ENCODE data around the gene PCBP2.
"Not testable (repeated sequence)": the region's sequence is repeated elsewhere in the genome, so short reads cannot be mapped to it uniquely, and the experiment has no call there.

PCBP2 gene

DNA sequence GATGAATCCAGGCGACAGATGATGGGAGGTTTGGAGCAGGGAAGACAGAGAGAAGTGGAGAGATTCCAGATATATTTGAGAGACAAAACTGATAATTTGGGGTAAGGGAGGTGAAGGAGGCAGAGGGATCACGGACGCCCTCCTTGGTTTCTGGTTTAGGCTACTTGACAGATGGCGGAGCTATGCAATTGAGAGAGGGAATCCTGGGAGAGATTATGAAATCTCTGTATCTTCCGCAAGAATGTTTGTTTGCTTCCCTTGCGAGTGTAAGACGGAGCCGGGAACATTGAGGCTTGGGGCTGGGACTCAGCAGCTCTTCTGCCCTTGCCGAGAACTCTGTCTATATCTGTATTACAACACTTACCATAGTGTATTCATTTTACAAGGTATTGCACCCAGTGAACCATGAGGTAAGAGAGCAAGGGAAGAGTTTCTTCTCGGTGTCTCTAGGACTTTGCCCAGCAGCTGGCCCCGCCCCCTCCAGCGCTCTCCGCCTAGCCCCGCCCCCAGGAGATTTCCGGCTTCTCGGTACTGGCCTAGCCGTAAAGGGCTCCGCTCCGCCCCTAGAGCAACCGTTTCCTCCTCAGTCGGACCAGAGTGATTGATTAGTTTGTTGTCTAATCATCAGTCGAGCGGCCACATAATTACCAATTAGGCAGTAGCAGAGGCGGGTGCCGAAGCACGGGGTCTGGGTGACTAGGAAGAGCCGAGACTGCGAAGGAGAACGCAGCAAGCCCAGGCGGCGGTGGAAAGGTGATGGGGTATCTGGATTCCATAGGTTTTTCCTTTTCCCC is 10.7 kb upstream of the PCBP2 start, which contains the start of gene PRR13:
TSS of gene PRR13 (plus strand) at position 695 of the 794 bp plus-strand sequence. CDS start 981 bp downstream, outside the sequence.
- Histone ChIP-seq H3K36me3 (ENCODE audit: control insufficient read depth in 2 of 2, insufficient read depth in 2 of 2, low read length in 2 of 2) (peaks cover 4 to 5% of the 10 kb centered on the region in 2 donors), H3K27ac (ENCODE audit: low read length) (peak within 1 kb of the TSS; percentile 91), H3K4me1 (ENCODE audit: control insufficient read depth, insufficient read depth, low read length) (peaks cover 16% of the 10 kb centered on the region), H3K9me3 (ENCODE audit: control insufficient read depth in 2 of 2, low read length in 2 of 2) (no peaks in the 10 kb centered on the region), H3K9ac (ENCODE audit: low read length in 2 of 2) (peak within 1 kb of the TSS; percentile 93 to 97), H3K4me3 (ENCODE audit: low read length in 2 of 2) (peak within 1 kb of the TSS; percentile 80 to 91), H3K27me3 (ENCODE audit: control insufficient read depth in 1 of 2, insufficient read depth in 2 of 2, low read length in 2 of 2) (no peaks in the 10 kb centered on the region)

DNA sequence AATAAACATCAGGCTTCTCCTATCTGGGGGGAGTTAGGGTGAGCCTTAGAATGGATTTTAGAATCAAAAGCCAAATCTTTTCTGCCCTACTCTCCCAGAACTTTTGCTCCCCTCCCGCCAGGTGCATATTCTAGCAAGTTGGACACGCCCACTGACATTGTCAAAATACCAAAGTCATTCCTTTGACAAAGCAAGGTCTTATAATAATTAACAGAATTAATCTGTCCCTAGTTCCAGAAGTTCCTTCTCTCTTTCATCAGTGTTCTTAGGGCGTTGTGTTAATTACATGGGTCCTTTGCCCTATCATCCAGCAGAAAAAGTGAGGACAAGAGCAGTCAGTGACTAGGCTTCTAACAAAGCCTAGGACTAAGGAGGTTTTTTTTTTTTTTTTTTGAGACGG is 7.9 kb upstream of the PCBP2 start:
- Histone ChIP-seq H3K4me1 (ENCODE audit: control insufficient read depth, insufficient read depth, low read length) (peaks cover 16% of the 10 kb centered on the region), H3K4me3 (ENCODE audit: low read length in 2 of 2) (no peak overlapping the region), H3K9ac (ENCODE audit: low read length in 2 of 2) (no peak overlapping the region), H3K36me3 (ENCODE audit: control insufficient read depth in 2 of 2, insufficient read depth in 2 of 2, low read length in 2 of 2) (peaks cover 5 to 7% of the 10 kb centered on the region in 2 donors), H3K27me3 (ENCODE audit: control insufficient read depth in 1 of 2, insufficient read depth in 2 of 2, low read length in 2 of 2) (no peaks in the 10 kb centered on the region), H3K27ac (ENCODE audit: low read length) (no peak overlapping the region), H3K9me3 (ENCODE audit: control insufficient read depth in 2 of 2, low read length in 2 of 2) (no peaks in the 10 kb centered on the region)

DNA sequence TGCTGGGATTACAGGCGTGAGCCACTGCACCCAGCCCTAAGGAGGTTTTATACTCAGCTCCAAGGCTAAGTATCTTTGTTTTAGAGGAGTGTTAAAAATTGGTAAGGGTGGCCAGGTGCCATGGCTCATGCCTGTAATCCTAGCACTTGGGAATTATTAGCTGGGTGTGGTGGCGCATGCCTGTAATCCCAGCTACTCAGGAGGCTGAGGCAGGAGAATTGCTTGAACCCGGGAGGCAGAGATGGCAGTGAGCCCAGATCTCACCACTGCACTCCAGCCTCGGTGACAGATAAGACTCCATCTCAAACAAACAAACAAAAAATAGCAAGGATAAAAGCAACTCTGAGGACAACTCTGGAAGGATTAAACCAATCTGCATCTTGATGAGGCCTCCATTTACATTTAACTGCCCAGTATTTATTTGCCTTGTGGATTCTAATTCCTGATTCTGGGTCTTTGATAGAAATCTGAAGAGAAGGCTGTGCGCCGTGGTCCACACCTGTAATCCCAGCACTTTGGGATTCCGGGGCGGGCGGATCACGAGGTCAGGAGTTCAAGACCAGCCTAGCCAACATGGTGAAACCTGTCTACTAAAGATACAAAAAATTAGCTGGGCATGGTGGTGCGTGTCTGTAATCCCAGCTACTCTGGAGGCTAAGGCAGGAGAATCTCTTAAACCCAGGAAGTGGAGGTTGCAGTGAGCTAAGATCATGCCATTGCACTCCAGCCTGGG is 7.1 kb upstream of the PCBP2 start:
- H3K27ac ChIP-seq (ENCODE audit: low read length); H3K9me3 ChIP-seq (ENCODE audit: control insufficient read depth in 2 of 2, low read length in 2 of 2); H3K27me3 ChIP-seq (ENCODE audit: control insufficient read depth in 1 of 2, insufficient read depth in 2 of 2, low read length in 2 of 2); H3K4me3 ChIP-seq (ENCODE audit: low read length in 2 of 2); H3K9ac ChIP-seq (ENCODE audit: low read length in 2 of 2); H3K36me3 ChIP-seq (ENCODE audit: control insufficient read depth in 2 of 2, insufficient read depth in 2 of 2, low read length in 2 of 2): not testable (repeated sequence)
- peaks cover 16% of the 10 kb centered on the region for H3K4me1 ChIP-seq (ENCODE audit: control insufficient read depth, insufficient read depth, low read length)

DNA sequence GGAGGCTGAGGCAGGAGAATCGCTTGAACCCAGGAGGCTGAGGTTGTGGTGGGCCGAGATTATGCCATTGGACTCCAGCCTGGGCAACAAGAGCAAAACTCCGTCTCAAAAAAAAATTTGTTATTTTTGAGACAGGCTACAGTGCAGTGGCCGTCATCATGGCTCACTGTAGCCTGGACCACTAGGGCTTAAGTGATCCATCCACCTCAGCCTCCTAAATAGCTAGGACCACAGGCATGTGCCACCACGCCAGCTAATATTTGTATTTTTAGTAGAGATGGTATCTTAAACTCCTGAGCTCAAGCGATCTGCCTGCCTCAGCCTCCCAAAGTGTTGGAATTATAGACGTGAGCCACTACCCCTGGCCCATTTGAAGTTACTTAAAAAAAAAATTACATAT is 966 bp upstream of the PCBP2 start:
- Histone ChIP-seq H3K4me3 (ENCODE audit: low read length in 2 of 2) (no peak overlapping the region), H3K27me3 (ENCODE audit: control insufficient read depth in 1 of 2, insufficient read depth in 2 of 2, low read length in 2 of 2) (no peaks in the 10 kb centered on the region), H3K9me3 (ENCODE audit: control insufficient read depth in 2 of 2, low read length in 2 of 2) (no peaks in the 10 kb centered on the region), H3K9ac (ENCODE audit: low read length in 2 of 2) (no peak overlapping the region), H3K36me3 (ENCODE audit: control insufficient read depth in 2 of 2, insufficient read depth in 2 of 2, low read length in 2 of 2) (peaks cover 17 to 18% of the 10 kb centered on the region in 2 donors), H3K4me1 (ENCODE audit: control insufficient read depth, insufficient read depth, low read length) (peaks cover 21% of the 10 kb centered on the region), H3K27ac (ENCODE audit: low read length) (no peak overlapping the region)

DNA sequence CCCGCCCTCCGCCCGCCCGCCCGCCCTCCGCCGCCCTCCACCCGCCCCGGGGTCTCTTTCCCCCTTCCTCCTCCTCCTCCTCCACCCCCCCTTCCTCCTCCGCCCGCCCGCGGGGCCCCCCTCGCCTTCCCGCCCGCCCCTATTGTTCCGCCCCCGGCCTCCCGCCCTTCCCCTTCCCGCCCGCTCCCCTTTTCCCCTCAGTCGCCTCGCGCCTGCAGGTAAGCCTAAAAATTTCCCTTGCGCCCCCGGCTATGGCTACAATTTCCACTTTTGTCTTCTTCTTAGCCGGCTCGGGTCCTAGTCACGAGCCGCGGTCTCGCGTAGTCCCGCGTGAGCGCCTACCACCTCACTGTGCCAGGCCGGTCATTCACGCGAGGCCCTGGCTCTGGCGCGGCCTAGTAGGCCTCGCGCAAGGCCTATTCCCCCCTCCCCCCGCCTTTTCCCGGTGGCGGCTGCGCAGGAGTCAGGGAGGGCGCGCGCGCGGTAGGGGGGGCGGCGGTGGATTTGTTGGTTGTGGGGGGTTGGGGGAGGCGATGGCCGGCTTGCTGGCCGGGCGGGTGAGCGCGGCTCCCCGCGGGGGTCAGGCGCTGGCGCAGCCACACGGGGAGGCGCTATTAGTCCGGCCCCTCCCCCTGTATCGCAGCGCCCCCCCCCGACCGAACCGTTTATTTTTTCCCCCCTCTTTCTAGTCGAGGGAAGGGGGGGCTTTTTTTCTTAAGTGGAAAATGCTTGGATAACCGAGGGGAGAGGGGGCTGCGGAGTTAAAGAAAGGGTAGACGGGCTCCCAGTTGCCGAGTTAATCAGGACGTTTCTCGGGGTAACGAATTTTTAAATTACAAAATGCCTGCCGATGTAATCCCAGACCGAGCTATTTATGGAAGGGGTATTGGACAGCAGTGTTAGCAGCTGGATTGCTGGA is 516 bp downstream of the PCBP2 start:
- H3K27me3 ChIP-seq (ENCODE audit: control insufficient read depth in 1 of 2, insufficient read depth in 2 of 2, low read length in 2 of 2), result no peaks in the 10 kb centered on the region
- H3K9me3 ChIP-seq (ENCODE audit: control insufficient read depth in 2 of 2, low read length in 2 of 2), result no peaks in the 10 kb centered on the region
- H3K4me1 ChIP-seq (ENCODE audit: control insufficient read depth, insufficient read depth, low read length), result peaks cover 21% of the 10 kb centered on the region
- H3K27ac ChIP-seq (ENCODE audit: low read length), result peak overlapping the region; percentile 92
- H3K36me3 ChIP-seq (ENCODE audit: control insufficient read depth in 2 of 2, insufficient read depth in 2 of 2, low read length in 2 of 2), result peaks cover 25 to 28% of the 10 kb centered on the region in 2 donors
- H3K9ac ChIP-seq (ENCODE audit: low read length in 2 of 2), result peak overlapping the region; percentile 85 to 92
- peak overlapping the region; percentile 85 to 88 for H3K4me3 ChIP-seq (ENCODE audit: low read length in 2 of 2)

DNA sequence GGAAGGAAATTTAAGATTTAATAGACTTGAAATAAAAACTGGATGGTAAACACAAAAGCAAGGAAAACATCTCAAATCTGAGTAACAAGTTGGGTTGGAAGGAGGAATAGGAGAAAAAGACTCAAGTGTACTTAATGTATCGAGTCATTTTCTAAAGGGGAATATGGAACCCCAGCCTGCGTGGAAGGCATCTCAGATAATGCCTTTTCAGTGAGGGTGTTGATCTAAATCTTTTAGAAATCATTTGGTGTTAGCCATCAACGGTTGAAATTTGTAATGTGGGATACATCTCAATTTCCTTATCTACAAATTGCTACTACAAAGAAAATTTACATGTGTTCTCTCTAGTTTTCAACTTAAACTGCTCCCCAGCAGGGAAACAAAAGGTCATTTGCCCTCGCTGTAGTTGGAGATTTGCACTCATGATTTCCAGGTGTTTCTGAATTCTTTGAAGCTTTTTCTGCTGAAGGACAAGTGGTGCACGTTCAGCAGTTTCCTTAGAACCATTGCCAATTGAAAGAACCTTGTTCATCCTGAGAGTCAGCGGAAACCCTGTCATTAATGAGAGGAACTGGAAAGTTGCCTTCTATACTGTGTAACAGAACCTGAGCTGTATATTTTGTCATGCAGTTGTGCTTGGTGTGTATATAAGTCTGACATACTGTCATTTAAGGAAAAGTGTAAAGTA is 2.2 kb downstream of the PCBP2 start:
- Histone ChIP-seq H3K27me3 (ENCODE audit: control insufficient read depth in 1 of 2, insufficient read depth in 2 of 2, low read length in 2 of 2) (no peaks in the 10 kb centered on the region), H3K36me3 (ENCODE audit: control insufficient read depth in 2 of 2, insufficient read depth in 2 of 2, low read length in 2 of 2) (peaks cover 33 to 37% of the 10 kb centered on the region in 2 donors), H3K4me1 (ENCODE audit: control insufficient read depth, insufficient read depth, low read length) (peaks cover 21% of the 10 kb centered on the region), H3K27ac (ENCODE audit: low read length) (no peak overlapping the region), H3K4me3 (ENCODE audit: low read length in 2 of 2) (peak overlapping the region; percentile 40 to 88), H3K9me3 (ENCODE audit: control insufficient read depth in 2 of 2, low read length in 2 of 2) (no peaks in the 10 kb centered on the region), H3K9ac (ENCODE audit: low read length in 2 of 2) (peak overlapping the region in 1 of 2 donors; percentile 85)

DNA sequence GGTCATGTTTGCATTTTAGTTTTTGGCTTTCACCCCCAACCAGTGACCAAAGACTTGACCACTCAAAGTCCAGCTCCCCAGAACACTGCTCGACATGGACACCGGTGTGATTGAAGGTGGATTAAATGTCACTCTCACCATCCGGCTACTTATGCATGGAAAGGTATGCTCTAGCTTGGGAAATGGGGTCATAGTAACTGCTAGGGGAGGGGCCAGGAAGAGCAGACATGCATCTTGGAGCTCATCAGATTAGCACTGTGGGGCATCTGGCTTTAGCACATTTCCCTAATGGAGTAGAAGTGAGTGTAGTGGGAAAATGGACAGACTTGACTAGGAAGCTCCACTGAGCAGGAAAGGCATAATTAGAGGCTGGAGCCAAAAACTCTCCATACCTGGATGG is 2.8 kb downstream of the PCBP2 start:
- Histone ChIP-seq H3K4me1 (ENCODE audit: control insufficient read depth, insufficient read depth, low read length) (peaks cover 21% of the 10 kb centered on the region), H3K9me3 (ENCODE audit: control insufficient read depth in 2 of 2, low read length in 2 of 2) (no peaks in the 10 kb centered on the region), H3K27me3 (ENCODE audit: control insufficient read depth in 1 of 2, insufficient read depth in 2 of 2, low read length in 2 of 2) (no peaks in the 10 kb centered on the region), H3K27ac (ENCODE audit: low read length) (no peak overlapping the region), H3K9ac (ENCODE audit: low read length in 2 of 2) (no peak overlapping the region), H3K4me3 (ENCODE audit: low read length in 2 of 2) (no peak overlapping the region), H3K36me3 (ENCODE audit: control insufficient read depth in 2 of 2, insufficient read depth in 2 of 2, low read length in 2 of 2) (peaks cover 36 to 44% of the 10 kb centered on the region in 2 donors)

DNA sequence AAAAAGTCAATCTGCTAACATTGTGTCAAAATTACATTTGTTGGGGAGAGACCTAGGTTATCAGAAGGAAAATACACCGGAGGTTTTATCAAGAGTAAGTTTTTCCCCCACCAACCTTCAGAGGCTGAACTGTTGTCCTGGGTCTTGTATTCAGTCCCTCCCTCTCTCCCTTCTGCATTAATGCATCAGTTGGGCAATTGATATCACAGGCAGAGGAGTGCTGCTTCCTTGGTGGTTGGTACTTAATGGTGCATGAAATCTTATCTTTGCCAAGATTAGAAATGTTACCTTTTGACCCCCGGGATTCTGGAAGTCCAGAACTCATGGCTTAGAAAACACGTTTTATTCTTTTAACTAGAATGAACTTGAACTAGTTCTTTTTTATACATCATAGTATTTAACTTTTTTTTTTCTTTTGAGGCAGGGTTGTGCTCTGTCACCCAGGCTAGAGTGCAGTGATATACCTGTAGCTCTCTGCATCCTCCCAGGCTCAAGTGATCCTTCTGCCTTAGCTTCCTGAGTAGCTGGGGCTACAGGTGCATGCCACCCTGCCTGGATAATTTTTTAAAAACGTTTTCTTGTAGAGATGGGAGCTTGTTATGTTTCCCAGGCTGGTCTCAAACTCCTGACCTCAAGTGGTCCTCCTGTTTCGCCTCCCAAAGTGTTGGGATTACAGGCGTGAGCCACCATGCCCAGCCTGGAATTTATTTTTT is 4.9 kb downstream of the PCBP2 start:
- peaks cover 29% of the 10 kb centered on the region for H3K4me1 ChIP-seq (ENCODE audit: control insufficient read depth, insufficient read depth, low read length)
- no peaks in the 10 kb centered on the region for H3K27me3 ChIP-seq (ENCODE audit: control insufficient read depth in 1 of 2, insufficient read depth in 2 of 2, low read length in 2 of 2)
- no peak overlapping the region for H3K9ac ChIP-seq (ENCODE audit: low read length in 2 of 2)
- peaks cover 57 to 65% of the 10 kb centered on the region in 2 donors for H3K36me3 ChIP-seq (ENCODE audit: control insufficient read depth in 2 of 2, insufficient read depth in 2 of 2, low read length in 2 of 2)
- H3K4me3 ChIP-seq (ENCODE audit: low read length in 2 of 2), result no peak overlapping the region
- no peaks in the 10 kb centered on the region for H3K9me3 ChIP-seq (ENCODE audit: control insufficient read depth in 2 of 2, low read length in 2 of 2)
- no peak overlapping the region for H3K27ac ChIP-seq (ENCODE audit: low read length)

DNA sequence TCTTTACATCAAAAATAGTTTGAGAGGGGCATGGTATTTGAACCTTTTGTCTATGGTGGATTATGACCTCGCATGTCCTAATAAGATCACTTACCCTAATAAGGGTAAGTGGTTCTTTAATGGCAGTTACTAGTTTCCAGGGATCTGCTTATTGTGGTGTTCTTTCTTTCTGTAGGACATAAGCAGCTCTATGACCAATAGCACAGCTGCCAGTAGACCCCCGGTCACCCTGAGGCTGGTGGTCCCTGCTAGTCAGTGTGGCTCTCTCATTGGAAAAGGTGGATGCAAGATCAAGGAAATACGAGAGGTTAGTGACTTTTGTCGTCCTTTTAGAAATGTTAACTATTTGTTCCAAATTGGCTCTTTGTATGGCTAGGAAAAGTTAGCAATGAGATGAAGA is 7.2 kb downstream of the PCBP2 start:
- Histone ChIP-seq H3K4me1 (ENCODE audit: control insufficient read depth, insufficient read depth, low read length) (peaks cover 21% of the 10 kb centered on the region), H3K4me3 (ENCODE audit: low read length in 2 of 2) (no peak overlapping the region), H3K36me3 (ENCODE audit: control insufficient read depth in 2 of 2, insufficient read depth in 2 of 2, low read length in 2 of 2) (peaks cover 73 to 87% of the 10 kb centered on the region in 2 donors), H3K27ac (ENCODE audit: low read length) (no peak overlapping the region), H3K9ac (ENCODE audit: low read length in 2 of 2) (no peak overlapping the region), H3K27me3 (ENCODE audit: control insufficient read depth in 1 of 2, insufficient read depth in 2 of 2, low read length in 2 of 2) (no peaks in the 10 kb centered on the region), H3K9me3 (ENCODE audit: control insufficient read depth in 2 of 2, low read length in 2 of 2) (no peaks in the 10 kb centered on the region)

All from stomach smooth muscle (tissue), 2 donors.